LNCaP clone FGC (cell line): ENCODE results near the gene NAA38.
A peak's percentile ranks its signal among the peaks of the same experiment; 100 is the strongest.

Experiments used
- DNase-seq: peaks from one replicate; pipeline ENCODE4 v3.0.0-alpha.2; 2011; ENCODE audit warnings: low read depth
- H3K4me3 ChIP-seq: 2 replicates; pipeline ENCODE4 v1.5.1; 2011; ENCODE audit warnings: mild to moderate bottlenecking, low read depth, low read length, control low read depth
- CTCF ChIP-seq: IDR thresholded peaks from 2 replicates; pipeline ENCODE4 v1.5.1; 2012; ENCODE audit warnings: mild to moderate bottlenecking; ENCODE audit not compliant: control insufficient read depth, insufficient read depth; ENCODE audit errors: extremely low read depth

The NAA38 gene

GRCh38 chr17:7893187-7893880, 36.0 kb upstream of the NAA38 start:
- no peak for DNase-seq
- no peak overlapping the region for H3K4me3 ChIP-seq
- TF ChIP-seq CTCF, result no peak

GRCh38 chr17:7889166-7889955, 32.0 kb upstream of the NAA38 start:
- peak overlapping the region; percentile 50 for H3K4me3 ChIP-seq
- DNase-seq, result peak; percentile 99
- peak; percentile 32; the same call in 1 of the 2 replicates for TF ChIP-seq CTCF

- peak within 1 kb of the TSS; percentile 50 for H3K4me3 ChIP-seq
- no peak for TF ChIP-seq CTCF
- DNase-seq, result peak; percentile 88
Measured at GRCh38 chr17:7888184-7888920, 31.0 kb upstream of the NAA38 start, which contains the start of gene CHD3. Gene CHD3, plus strand, starts transcription at chr17:7888789. Its CDS starts 212 bp downstream, at chr17:7889001.

GRCh38 chr17:7887482-7888183, 30.3 kb upstream of the NAA38 start:
- H3K4me3 ChIP-seq, result peak overlapping the region; percentile 50
- no peak for TF ChIP-seq CTCF
- DNase-seq, result peak; percentile 99

GRCh38 chr17:7887038-7887481, 29.7 kb upstream of the NAA38 start:
- H3K4me3 ChIP-seq, result peak overlapping the region; percentile 77
- DNase-seq, result no peak
- TF ChIP-seq CTCF, result peak; percentile 25; the same call in 1 of the 2 replicates
